NT2/D1 (cell line): Measurements from ENCODE around the gene ABL1.

Source experiments
- YY1 ChIP-seq: IDR thresholded peaks from 2 replicates; pipeline ENCODE4 v1.6.1; 2011; ENCODE audit not compliant: insufficient read length, insufficient read depth
- ZNF274 ChIP-seq: IDR thresholded peaks from 2 replicates; pipeline ENCODE4 v1.6.1; 2011; ENCODE audit warnings: mild to moderate bottlenecking, low read depth, low read length

DNA sequence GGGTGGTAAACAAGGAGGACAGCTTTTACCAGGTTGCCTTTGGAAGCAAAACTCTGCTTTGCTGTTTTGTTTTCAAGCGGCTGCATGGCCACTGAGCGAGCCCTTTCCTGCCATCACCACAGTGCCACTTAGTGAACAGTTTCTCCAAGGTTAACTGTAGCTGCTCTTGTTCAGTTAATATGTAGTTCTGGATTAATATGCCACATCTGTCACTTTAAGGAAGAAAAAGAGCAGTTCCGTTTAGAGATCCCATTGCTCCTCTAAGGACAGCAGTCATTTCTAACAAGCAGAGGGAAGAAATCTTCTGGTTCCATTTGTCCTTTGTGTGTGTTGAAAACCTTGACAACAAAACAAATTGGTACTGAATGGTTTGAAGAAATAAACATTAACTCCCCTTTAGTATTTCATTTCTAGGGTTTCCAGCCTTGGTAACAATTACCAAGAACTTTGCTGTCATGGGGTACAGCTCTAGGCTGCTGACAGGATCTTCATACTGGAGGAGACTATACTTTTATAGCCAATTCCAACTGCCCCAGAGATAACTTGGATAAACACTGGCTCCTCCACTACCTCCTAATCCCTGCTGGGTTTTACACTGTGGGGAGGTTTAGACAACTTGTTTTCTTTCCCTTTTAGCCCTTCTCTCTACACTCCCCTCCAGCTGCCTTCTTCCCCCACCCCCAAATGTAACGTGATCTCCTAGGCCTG, 10.3 kb upstream of the ABL1 start:
- no peak for TF ChIP-seq YY1
- no peak for TF ChIP-seq ZNF274
